ENCODE data around the gene RFC1.
"Not testable (repeated sequence)": the region's sequence is repeated elsewhere in the genome, so short reads cannot be mapped to it uniquely, and the experiment has no call there.

RFC1 gene

DNA sequence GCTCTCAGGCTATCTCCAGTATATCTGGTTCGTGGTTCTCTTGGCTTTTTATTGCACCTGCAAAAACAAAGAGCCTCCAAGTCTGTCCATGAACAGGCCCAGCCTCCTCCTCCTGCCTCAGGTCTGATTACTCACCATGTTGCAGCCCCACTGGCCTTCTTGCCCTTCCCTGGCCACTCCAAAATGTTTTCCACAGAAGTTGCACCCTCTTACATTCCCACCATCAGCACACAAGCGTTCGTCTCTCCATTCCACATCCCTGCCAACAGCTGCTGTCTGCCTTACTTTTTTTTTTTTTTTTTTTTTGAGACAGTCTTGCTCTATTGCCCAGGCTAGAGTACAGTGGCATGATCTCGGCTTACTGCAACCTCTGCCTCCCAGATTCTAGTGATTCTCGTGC is 86.7 kb downstream of the RFC1 start:
- peaks cover 13% of the 10 kb centered on the region for H3K36me3 Mint-ChIP-seq (ENCODE audit: low read depth)
- no peak overlapping the region for H3K27ac Mint-ChIP-seq
- no peaks in the 10 kb centered on the region for H3K9me3 Mint-ChIP-seq
- H3K27me3 Mint-ChIP-seq (ENCODE audit: low read depth), result no peaks in the 10 kb centered on the region
- DNase-seq (ENCODE audit: low spot score), result no peak
- H3K4me1 Mint-ChIP-seq (ENCODE audit: low read depth), result no peaks in the 10 kb centered on the region
- no peak overlapping the region for H3K4me3 Mint-ChIP-seq

- H3K27me3 Mint-ChIP-seq (ENCODE audit: low read depth), result no peaks in the 10 kb centered on the region
These were observed 87.7 kb downstream of the RFC1 start for GRCh38 chr4:39278476-39278875.

DNA sequence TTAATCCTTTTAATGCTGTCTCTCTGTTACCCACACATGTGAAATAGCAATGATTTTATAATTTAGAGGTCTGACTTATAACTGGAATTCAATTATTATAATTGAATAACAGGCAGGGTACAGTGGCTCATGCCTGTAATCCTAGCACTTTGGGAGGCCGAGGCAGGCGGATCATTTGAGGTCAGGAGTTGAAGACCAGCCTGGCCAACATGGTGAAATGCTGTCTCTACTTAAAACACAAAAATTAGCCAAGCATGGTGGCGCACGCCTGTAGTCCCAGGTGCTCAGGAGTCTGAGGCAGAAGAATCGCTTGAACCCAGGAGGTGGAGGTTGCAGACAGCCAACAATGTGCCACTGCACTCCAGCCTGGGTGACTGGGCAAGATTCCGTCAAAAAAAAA is 88.5 kb downstream of the RFC1 start:
- not testable (repeated sequence) for H3K9me3 Mint-ChIP-seq; DNase-seq (ENCODE audit: low spot score); H3K27me3 Mint-ChIP-seq (ENCODE audit: low read depth); H3K4me3 Mint-ChIP-seq; H3K4me1 Mint-ChIP-seq (ENCODE audit: low read depth); H3K36me3 Mint-ChIP-seq (ENCODE audit: low read depth); H3K27ac Mint-ChIP-seq

More at GRCh38 chr4:39278476-39278875, 87.7 kb downstream of the RFC1 start:
- Mint-ChIP-seq H3K36me3 (ENCODE audit: low read depth) (peaks cover 8% of the 10 kb centered on the region), H3K27ac (no peak overlapping the region), H3K4me3 (no peak overlapping the region), H3K4me1 (ENCODE audit: low read depth) (no peaks in the 10 kb centered on the region), H3K9me3 (no peaks in the 10 kb centered on the region)
- no peak for DNase-seq (ENCODE audit: low spot score)

GRCh38 chr4:39274503-39274902 is 91.7 kb downstream of the RFC1 start:
- Mint-ChIP-seq H3K4me1 (ENCODE audit: low read depth) (no peaks in the 10 kb centered on the region), H3K27me3 (ENCODE audit: low read depth) (no peaks in the 10 kb centered on the region), H3K9me3 (no peaks in the 10 kb centered on the region), H3K4me3 (no peak overlapping the region), H3K27ac (no peak overlapping the region), H3K36me3 (ENCODE audit: low read depth) (no peaks in the 10 kb centered on the region)
- DNase-seq (ENCODE audit: low spot score), result no peak

GRCh38 chr4:39263895-39264294 is 102.3 kb downstream of the RFC1 start:
- Mint-ChIP-seq H3K36me3 (ENCODE audit: low read depth) (no peaks in the 10 kb centered on the region), H3K27ac (no peak overlapping the region), H3K9me3 (no peaks in the 10 kb centered on the region), H3K4me1 (ENCODE audit: low read depth) (no peaks in the 10 kb centered on the region), H3K27me3 (ENCODE audit: low read depth) (no peaks in the 10 kb centered on the region), H3K4me3 (no peak overlapping the region)
- no peak for DNase-seq (ENCODE audit: low spot score)

- H3K4me1 Mint-ChIP-seq (ENCODE audit: low read depth), result no peaks in the 10 kb centered on the region
- H3K36me3 Mint-ChIP-seq (ENCODE audit: low read depth), result no peaks in the 10 kb centered on the region
- no peak for DNase-seq (ENCODE audit: low spot score)
- no peaks in the 10 kb centered on the region for H3K9me3 Mint-ChIP-seq
- no peaks in the 10 kb centered on the region for H3K27me3 Mint-ChIP-seq (ENCODE audit: low read depth)
- H3K27ac Mint-ChIP-seq, result no peak overlapping the region
- no peak overlapping the region for H3K4me3 Mint-ChIP-seq
These were observed 106.4 kb downstream of the RFC1 start for GRCh38 chr4:39259571-39260330.

DNA sequence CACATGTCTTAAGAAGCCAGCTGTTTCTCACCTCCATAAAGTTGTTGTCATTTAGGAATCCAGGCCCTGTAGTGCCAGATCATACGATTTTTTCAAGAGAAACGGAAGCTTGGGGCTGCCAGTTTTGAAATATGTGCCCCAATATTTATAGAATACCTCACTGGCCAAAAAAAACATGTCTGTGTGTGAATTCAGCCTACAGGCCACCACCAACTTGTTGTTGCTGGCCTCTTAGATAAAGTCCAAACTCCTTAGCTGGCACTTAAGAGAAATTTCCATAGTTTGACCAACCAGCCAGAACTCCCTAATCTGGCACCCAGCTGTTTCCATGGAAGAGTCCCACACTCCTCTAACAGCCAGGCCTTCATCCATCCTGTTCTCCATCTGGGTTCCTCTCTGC is 109.7 kb downstream of the RFC1 start:
- Mint-ChIP-seq H3K4me1 (ENCODE audit: low read depth) (no peaks in the 10 kb centered on the region), H3K4me3 (no peak overlapping the region), H3K36me3 (ENCODE audit: low read depth) (no peaks in the 10 kb centered on the region), H3K27me3 (ENCODE audit: low read depth) (no peaks in the 10 kb centered on the region), H3K9me3 (no peaks in the 10 kb centered on the region), H3K27ac (no peak overlapping the region)
- DNase-seq (ENCODE audit: low spot score), result no peak

GRCh38 chr4:39255871-39256270 is 110.3 kb downstream of the RFC1 start:
- no peaks in the 10 kb centered on the region for H3K36me3 Mint-ChIP-seq (ENCODE audit: low read depth)
- no peak overlapping the region for H3K27ac Mint-ChIP-seq
- no peaks in the 10 kb centered on the region for H3K9me3 Mint-ChIP-seq
- H3K27me3 Mint-ChIP-seq (ENCODE audit: low read depth), result no peaks in the 10 kb centered on the region
- no peak for DNase-seq (ENCODE audit: low spot score)
- no peaks in the 10 kb centered on the region for H3K4me1 Mint-ChIP-seq (ENCODE audit: low read depth)
- no peak overlapping the region for H3K4me3 Mint-ChIP-seq

DNA sequence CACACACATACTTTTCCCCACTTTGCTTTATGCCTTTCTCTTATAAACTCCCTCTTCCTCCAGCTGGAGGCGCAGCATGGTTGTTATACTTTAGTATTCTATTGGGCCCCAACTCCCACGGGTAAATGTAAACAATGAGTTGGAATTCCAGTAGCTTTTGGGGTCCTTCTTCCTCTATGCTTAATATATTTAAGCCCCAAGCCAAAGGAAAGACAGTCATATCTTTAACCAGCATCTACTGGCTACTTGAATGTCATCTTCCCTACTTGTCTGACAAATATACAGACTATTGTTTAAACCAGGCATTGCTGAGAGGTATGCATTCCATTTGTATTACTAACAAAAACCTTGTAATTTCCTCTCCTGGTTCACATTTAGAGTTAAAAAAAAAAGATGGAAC is 110.9 kb downstream of the RFC1 start:
- Mint-ChIP-seq H3K9me3 (no peaks in the 10 kb centered on the region), H3K27ac (no peak overlapping the region), H3K27me3 (ENCODE audit: low read depth) (no peaks in the 10 kb centered on the region), H3K36me3 (ENCODE audit: low read depth) (no peaks in the 10 kb centered on the region), H3K4me3 (no peak overlapping the region), H3K4me1 (ENCODE audit: low read depth) (no peaks in the 10 kb centered on the region)
- no peak for DNase-seq (ENCODE audit: low spot score)

- H3K4me1 Mint-ChIP-seq (ENCODE audit: low read depth), result peaks cover 2% of the 10 kb centered on the region
- no peaks in the 10 kb centered on the region for H3K27me3 Mint-ChIP-seq (ENCODE audit: low read depth)
- no peak overlapping the region for H3K4me3 Mint-ChIP-seq
These were observed 122.7 kb downstream of the RFC1 start for GRCh38 chr4:39243462-39243861.

More at GRCh38 chr4:39243462-39243861, 122.7 kb downstream of the RFC1 start:
- no peak for DNase-seq (ENCODE audit: low spot score)
- Mint-ChIP-seq H3K9me3 (peaks cover 5% of the 10 kb centered on the region), H3K36me3 (ENCODE audit: low read depth) (no peaks in the 10 kb centered on the region), H3K27ac (no peak overlapping the region)
